GM21390 (cell line): ENCODE measurements around the gene GRM2.

Source experiments
- ATAC-seq: cut with Tn5 transposase; IDR thresholded peaks from one replicate; pipeline ENCODE4 v1.9.1; 2021; ENCODE audit not compliant: unreplicated experiment

The GRM2 gene

GRCh38 chr3:51704511-51704950 is 2.3 kb upstream of the GRM2 start:
- ATAC-seq: no peak

- no peak for ATAC-seq
These were observed 1.4 kb upstream of the GRM2 start for GRCh38 chr3:51705276-51706020.

- ATAC-seq: no peak
These were observed 815 bp upstream of the GRM2 start for GRCh38 chr3:51706021-51706485.

- no peak for ATAC-seq
These were observed 1.5 kb downstream of the GRM2 start for GRCh38 chr3:51708216-51708845.

- ATAC-seq: no peak
These were observed 2.1 kb downstream of the GRM2 start for GRCh38 chr3:51709004-51709420.

- no peak for ATAC-seq
These were observed 2.8 kb downstream of the GRM2 start for GRCh38 chr3:51709675-51710074.

GRCh38 chr3:51710631-51711351 is 3.9 kb downstream of the GRM2 start:
- no peak for ATAC-seq

- no peak for ATAC-seq
These were observed 4.6 kb downstream of the GRM2 start for GRCh38 chr3:51711352-51712037.

- ATAC-seq: no peak
These were observed 5.2 kb downstream of the GRM2 start for GRCh38 chr3:51712038-51712420.

- ATAC-seq: no peak
These were observed 5.7 kb downstream of the GRM2 start for GRCh38 chr3:51712511-51712931.

GRCh38 chr3:51712963-51713362 is 6.1 kb downstream of the GRM2 start:
- ATAC-seq: no peak

- no peak for ATAC-seq
These were observed 8.5 kb downstream of the GRM2 start for GRCh38 chr3:51715231-51715976.

GRCh38 chr3:51715977-51716294 is 9.1 kb downstream of the GRM2 start:
- ATAC-seq: no peak

GRCh38 chr3:51716805-51717204 is 9.9 kb downstream of the GRM2 start:
- no peak for ATAC-seq

GRCh38 chr3:51717446-51717845 is 10.6 kb downstream of the GRM2 start:
- ATAC-seq: no peak

- no peak for ATAC-seq
These were observed 11.1 kb downstream of the GRM2 start for GRCh38 chr3:51717947-51718346.

- ATAC-seq: no peak
These were observed 11.9 kb downstream of the GRM2 start for GRCh38 chr3:51718547-51719409.

GRCh38 chr3:51719410-51720025 is 12.7 kb downstream of the GRM2 start:
- no peak for ATAC-seq

- ATAC-seq: no peak
These were observed 13.6 kb downstream of the GRM2 start for GRCh38 chr3:51720292-51721061.
